DOHH2 (cell line): ENCODE measurements around the gene GPR27.

ENCODE experiments used
- CTCF ChIP-seq: fragments of 200-600 bp; sonication (generic); IDR thresholded peaks from one replicate; pipeline ENCODE4 v1.5.1; 2014; ENCODE audit warnings: antibody characterized with exemption, mild to moderate bottlenecking, low read depth, low read length; ENCODE audit not compliant: poor library complexity, severe bottlenecking
- EZH2phosphoT487 ChIP-seq: fragments of 200-600 bp; sonication (generic); IDR thresholded peaks from 2 replicates; pipeline ENCODE4 v1.6.1; 2017; ENCODE audit warnings: borderline replicate concordance, mild to moderate bottlenecking, antibody characterized with exemption, low read length, moderate library complexity, mixed read lengths

DNA sequence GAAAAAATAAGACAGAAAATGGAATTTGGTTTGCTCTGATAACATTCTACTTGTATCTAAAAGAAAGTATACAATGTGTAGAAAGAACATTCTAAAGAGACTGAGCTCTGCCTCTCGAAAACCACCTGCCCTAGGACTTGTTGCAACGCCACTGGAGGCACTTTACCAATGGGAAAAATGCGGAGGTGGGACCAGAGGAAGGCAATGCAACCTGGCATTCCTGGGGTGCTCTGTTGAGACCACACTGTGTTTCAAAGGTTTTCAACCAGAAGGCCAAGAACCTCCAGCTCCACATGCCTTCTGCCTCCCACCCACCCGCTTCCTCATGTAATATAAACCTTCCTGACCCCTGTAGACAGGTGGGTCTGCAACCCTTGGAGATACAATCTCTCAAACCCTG, 26.8 kb downstream of the GPR27 start:
- TF ChIP-seq CTCF (no peak), EZH2phosphoT487 (no peak)
